ENCODE results near the gene COQ8A.

Gene COQ8A

DNA sequence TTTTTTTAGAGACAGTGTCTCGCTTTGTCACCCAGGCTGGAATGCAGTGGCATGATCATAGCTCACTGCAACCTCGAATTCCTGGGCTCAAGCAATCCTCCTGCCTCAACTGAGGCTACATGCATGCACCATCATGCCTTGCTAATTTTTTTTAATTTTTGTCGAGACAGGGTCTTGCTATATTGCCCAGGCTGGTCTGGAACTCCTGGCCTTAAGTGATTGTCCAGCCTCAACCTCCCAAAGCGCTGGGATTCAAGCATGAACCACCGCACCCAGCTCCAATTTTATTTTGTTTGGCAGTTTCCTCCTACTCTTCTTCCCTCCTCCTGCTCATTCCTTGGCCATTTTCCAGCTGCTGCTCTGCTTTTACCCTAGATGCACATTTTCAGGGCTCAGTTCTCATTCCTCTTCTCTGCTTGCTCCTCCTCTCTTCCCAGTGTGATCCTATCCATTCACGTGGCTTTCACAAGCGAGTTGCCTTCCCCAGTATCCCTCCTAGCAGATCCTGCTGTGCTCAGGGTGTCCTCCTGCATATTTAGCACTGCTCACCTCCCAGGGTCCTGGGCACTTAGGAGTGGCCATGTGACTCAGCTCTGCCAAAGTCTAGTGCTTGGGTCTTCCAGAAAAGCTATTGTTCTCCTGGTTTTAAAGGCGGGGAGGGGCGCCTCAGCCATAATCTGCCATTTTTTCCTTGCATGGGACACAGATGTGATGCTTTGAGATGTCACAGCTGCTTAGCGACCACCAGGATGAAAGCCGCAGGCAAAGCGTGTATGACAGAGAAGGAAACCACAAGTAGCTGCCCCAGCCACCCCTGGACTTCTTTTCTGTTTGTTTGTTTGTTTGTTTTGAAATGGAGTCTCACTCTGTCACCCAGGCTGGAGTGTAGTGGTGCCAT, 36.0 kb upstream of the COQ8A start:
- Histone ChIP-seq H3K27me3 (ENCODE audit: control insufficient read depth, insufficient read depth, low read length) (no peaks in the 10 kb centered on the region), H3K4me1 (ENCODE audit: control insufficient read depth, insufficient read depth, low read length) (peaks cover 5% of the 10 kb centered on the region; the same call in 1 of the 2 replicates), H3K9ac (ENCODE audit: low read length) (no peak overlapping the region), H3K9me3 (ENCODE audit: control insufficient read depth, insufficient read depth, low read depth, low read length) (no peaks in the 10 kb centered on the region), H3K4me3 (ENCODE audit: low read depth, low read length) (no peak overlapping the region), H3K27ac (ENCODE audit: low read depth, low read length) (no peak overlapping the region), H3K36me3 (ENCODE audit: control insufficient read depth, insufficient read depth, low read length) (peaks cover 30% of the 10 kb centered on the region)

DNA sequence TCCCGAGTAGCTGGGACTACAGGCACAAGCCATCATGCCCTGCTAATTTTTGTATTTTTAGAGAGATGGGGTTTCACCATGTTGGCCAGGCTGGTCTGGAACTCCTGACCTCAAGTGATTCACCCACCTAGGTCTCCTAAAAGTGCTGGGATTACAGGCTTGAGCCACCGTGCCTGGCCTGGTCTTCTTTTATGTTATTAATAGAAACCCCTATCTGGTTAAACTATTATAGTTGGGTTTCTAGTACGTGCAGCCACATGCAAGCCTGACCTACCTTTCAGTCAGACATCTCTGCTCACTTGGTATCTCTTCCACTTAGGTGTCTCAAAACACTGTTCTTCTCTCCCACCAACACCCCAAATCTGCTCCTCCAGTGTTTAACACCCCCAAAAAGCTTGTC, 35.3 kb upstream of the COQ8A start:
- Histone ChIP-seq H3K36me3 (ENCODE audit: control insufficient read depth, insufficient read depth, low read length) (peaks cover 23% of the 10 kb centered on the region), H3K27ac (ENCODE audit: low read depth, low read length) (no peak overlapping the region), H3K9ac (ENCODE audit: low read length) (no peak overlapping the region), H3K4me3 (ENCODE audit: low read depth, low read length) (no peak overlapping the region), H3K9me3 (ENCODE audit: control insufficient read depth, insufficient read depth, low read depth, low read length) (no peaks in the 10 kb centered on the region), H3K4me1 (ENCODE audit: control insufficient read depth, insufficient read depth, low read length) (peaks cover 5% of the 10 kb centered on the region; the same call in 1 of the 2 replicates), H3K27me3 (ENCODE audit: control insufficient read depth, insufficient read depth, low read length) (no peaks in the 10 kb centered on the region)

DNA sequence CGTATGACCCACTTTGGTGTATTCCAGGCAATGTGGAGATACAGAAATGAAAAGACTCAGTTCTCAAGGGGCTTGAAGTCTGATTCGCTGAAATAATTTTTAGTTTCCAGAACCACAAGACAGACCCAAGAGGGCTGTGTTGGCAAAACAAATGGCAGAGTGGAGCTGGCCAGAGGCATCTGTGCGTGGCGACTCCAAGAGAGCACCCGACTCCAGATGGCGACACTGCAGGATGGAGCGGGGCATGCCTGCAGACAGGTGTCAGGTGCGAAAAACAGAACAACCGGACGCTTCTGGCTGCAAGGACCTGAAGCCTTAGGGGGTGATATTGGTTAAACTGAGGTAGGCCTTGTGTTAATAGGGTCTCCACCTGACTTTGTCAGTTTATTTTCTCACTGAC, 31.7 kb upstream of the COQ8A start:
- H3K27ac ChIP-seq (ENCODE audit: low read depth, low read length) = no peak overlapping the region
- H3K9me3 ChIP-seq (ENCODE audit: control insufficient read depth, insufficient read depth, low read depth, low read length) = no peaks in the 10 kb centered on the region
- no peaks in the 10 kb centered on the region for H3K27me3 ChIP-seq (ENCODE audit: control insufficient read depth, insufficient read depth, low read length)
- H3K4me1 ChIP-seq (ENCODE audit: control insufficient read depth, insufficient read depth, low read length) = peaks cover 5% of the 10 kb centered on the region; the same call in 1 of the 2 replicates
- no peak overlapping the region for H3K9ac ChIP-seq (ENCODE audit: low read length)
- H3K36me3 ChIP-seq (ENCODE audit: control insufficient read depth, insufficient read depth, low read length) = no peaks in the 10 kb centered on the region; the same call in 1 of the 2 replicates
- H3K4me3 ChIP-seq (ENCODE audit: low read depth, low read length) = no peak overlapping the region

DNA sequence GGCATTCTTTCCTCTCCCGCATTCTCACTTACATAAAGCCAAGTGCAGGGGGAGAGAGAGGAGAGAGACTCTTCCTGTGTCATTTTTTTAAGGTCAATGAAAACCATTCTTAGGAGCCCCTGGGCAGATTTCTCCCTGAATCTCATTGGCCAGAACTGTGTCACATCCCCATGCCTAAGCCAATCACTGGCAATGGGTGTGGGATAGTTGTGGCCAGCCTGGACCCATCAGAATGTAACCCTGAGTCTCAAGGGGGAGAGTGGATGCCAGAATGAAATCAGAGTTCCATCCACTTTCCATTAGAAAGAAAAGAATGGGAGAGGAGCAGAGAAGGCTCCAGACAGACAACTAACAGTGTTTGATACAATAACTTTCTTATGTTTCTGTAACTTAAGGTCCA, 31.2 kb upstream of the COQ8A start:
- Histone ChIP-seq H3K9me3 (ENCODE audit: control insufficient read depth, insufficient read depth, low read depth, low read length) (no peaks in the 10 kb centered on the region), H3K27me3 (ENCODE audit: control insufficient read depth, insufficient read depth, low read length) (no peaks in the 10 kb centered on the region), H3K4me1 (ENCODE audit: control insufficient read depth, insufficient read depth, low read length) (peaks cover 4% of the 10 kb centered on the region; the same call in 1 of the 2 replicates), H3K36me3 (ENCODE audit: control insufficient read depth, insufficient read depth, low read length) (no peaks in the 10 kb centered on the region), H3K9ac (ENCODE audit: low read length) (no peak overlapping the region), H3K4me3 (ENCODE audit: low read depth, low read length) (no peak overlapping the region), H3K27ac (ENCODE audit: low read depth, low read length) (no peak overlapping the region)

DNA sequence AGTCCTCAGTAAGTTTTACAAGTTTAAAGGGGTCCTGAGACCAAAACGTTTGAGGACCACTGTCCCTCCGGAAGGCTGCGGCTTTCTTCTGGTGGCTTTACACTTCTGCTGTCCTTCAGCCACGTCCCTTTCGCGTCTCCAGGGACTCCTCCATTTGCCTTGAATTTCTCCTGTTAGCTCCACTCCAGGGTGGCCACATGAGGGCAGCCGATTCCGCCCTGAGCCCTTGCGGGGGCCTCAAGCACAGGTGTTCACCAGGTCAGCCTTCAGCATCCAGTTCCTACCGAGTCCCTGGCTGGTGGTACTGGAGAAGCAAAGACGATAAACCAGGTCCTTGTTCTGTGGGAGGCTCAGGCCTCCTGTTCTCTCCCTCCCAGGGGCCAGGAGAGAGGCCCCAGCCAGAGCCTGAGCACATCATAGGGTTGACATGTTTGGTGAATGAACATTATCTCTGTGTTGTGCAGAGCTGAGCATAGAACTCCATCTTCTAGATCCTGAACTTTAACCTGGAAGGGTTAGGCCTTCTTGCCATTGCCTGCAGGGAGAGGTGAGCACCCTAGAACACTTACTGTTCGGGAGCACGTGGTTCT, 27.4 kb upstream of the COQ8A start:
- no peak overlapping the region for H3K9ac ChIP-seq (ENCODE audit: low read length)
- no peak overlapping the region for H3K27ac ChIP-seq (ENCODE audit: low read depth, low read length)
- H3K4me1 ChIP-seq (ENCODE audit: control insufficient read depth, insufficient read depth, low read length) = no peaks in the 10 kb centered on the region
- no peaks in the 10 kb centered on the region for H3K27me3 ChIP-seq (ENCODE audit: control insufficient read depth, insufficient read depth, low read length)
- H3K9me3 ChIP-seq (ENCODE audit: control insufficient read depth, insufficient read depth, low read depth, low read length) = no peaks in the 10 kb centered on the region
- H3K36me3 ChIP-seq (ENCODE audit: control insufficient read depth, insufficient read depth, low read length) = no peaks in the 10 kb centered on the region
- no peak overlapping the region for H3K4me3 ChIP-seq (ENCODE audit: low read depth, low read length)

DNA sequence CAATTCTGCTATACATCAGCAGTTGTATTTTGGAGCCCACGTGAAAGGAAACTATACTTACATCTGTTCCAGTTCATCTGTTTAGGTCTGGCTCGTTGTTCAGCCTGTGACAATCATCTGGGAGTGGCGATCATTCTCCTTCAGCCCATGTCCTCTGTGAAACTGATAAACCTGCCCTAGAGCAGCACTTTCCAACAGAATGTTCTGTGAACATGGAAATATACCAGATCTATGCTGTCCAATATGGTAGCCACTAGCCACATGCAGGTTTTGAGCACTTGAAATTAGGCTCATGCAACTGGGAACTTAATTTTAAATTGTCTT, 24.5 kb upstream of the COQ8A start:
- no peaks in the 10 kb centered on the region for H3K36me3 ChIP-seq (ENCODE audit: control insufficient read depth, insufficient read depth, low read length)
- H3K27ac ChIP-seq (ENCODE audit: low read depth, low read length) = no peak overlapping the region
- H3K4me3 ChIP-seq (ENCODE audit: low read depth, low read length) = no peak overlapping the region
- no peaks in the 10 kb centered on the region for H3K9me3 ChIP-seq (ENCODE audit: control insufficient read depth, insufficient read depth, low read depth, low read length)
- H3K27me3 ChIP-seq (ENCODE audit: control insufficient read depth, insufficient read depth, low read length) = no peaks in the 10 kb centered on the region
- H3K4me1 ChIP-seq (ENCODE audit: control insufficient read depth, insufficient read depth, low read length) = no peaks in the 10 kb centered on the region
- no peak overlapping the region for H3K9ac ChIP-seq (ENCODE audit: low read length)

DNA sequence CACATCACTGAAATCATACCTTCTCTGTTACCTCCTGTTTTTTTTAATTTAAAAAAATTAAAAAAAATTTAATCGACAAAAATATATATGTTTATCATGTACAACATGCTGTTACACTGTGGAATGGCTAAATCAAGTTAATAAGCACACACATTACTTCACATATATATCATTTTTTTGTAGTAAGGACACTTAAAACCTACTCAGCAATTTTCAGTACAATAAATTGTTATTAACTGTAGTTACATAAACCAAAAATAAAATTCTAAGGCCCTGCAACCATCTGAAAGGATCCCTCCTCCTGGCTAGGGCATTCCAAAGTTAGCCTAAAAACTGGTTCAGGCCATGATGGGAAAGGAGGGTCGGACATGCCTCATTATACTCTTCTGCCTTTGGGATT, 23.6 kb upstream of the COQ8A start:
- H3K4me1 ChIP-seq (ENCODE audit: control insufficient read depth, insufficient read depth, low read length) = no peaks in the 10 kb centered on the region
- no peak overlapping the region for H3K27ac ChIP-seq (ENCODE audit: low read depth, low read length)
- H3K9me3 ChIP-seq (ENCODE audit: control insufficient read depth, insufficient read depth, low read depth, low read length) = no peaks in the 10 kb centered on the region
- no peaks in the 10 kb centered on the region for H3K27me3 ChIP-seq (ENCODE audit: control insufficient read depth, insufficient read depth, low read length)
- H3K36me3 ChIP-seq (ENCODE audit: control insufficient read depth, insufficient read depth, low read length) = no peaks in the 10 kb centered on the region
- H3K4me3 ChIP-seq (ENCODE audit: low read depth, low read length) = no peak overlapping the region
- H3K9ac ChIP-seq (ENCODE audit: low read length) = no peak overlapping the region

DNA sequence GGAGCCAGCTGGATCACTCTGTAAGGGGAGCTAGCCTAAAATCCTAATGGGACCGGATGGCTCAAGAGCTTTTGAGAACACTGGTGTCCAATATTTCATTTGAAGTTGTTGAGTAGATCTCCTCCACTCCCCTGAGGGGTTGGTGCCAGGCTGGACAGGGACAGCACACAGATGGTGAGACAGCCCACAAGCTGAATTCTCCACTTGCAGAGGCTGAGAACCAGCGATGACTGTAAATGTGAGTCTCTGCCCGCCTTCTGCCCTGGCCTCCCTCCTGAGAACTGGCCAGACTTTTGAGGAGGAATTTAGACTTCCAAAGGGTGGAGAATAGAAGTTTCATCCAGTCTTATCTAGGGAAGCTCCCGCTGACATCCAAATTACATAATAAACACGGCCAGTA, 20.5 kb upstream of the COQ8A start:
- no peaks in the 10 kb centered on the region for H3K4me1 ChIP-seq (ENCODE audit: control insufficient read depth, insufficient read depth, low read length)

DNA sequence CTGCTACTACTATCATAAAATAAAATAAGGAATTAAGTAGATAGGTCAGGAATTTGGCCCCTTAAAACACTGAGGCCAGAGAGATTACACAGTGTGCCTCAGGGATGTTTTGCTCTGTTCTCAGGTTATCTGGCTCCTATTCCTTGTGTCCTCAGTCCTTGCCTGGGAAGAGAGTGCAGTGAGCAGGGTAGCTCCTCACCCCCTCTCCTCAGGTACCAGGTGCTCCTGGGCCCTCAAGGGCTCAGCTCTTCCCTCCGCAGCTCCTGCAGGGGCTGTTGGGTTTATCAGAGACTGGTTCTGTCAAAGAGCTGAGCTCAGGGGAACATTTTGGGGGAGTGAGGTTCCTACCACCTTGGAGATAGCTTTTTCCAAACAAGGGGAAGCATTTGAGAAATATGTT, 20.1 kb upstream of the COQ8A start:
- no peaks in the 10 kb centered on the region for H3K36me3 ChIP-seq (ENCODE audit: control insufficient read depth, insufficient read depth, low read length)
- no peaks in the 10 kb centered on the region for H3K9me3 ChIP-seq (ENCODE audit: control insufficient read depth, insufficient read depth, low read depth, low read length)
- no peaks in the 10 kb centered on the region for H3K4me1 ChIP-seq (ENCODE audit: control insufficient read depth, insufficient read depth, low read length)
- no peak overlapping the region for H3K9ac ChIP-seq (ENCODE audit: low read length)
- no peaks in the 10 kb centered on the region for H3K27me3 ChIP-seq (ENCODE audit: control insufficient read depth, insufficient read depth, low read length)
- H3K4me3 ChIP-seq (ENCODE audit: low read depth, low read length) = no peak overlapping the region
- H3K27ac ChIP-seq (ENCODE audit: low read depth, low read length) = no peak overlapping the region

More for the DNA sequence above, 20.5 kb upstream of the COQ8A start:
- Histone ChIP-seq H3K4me3 (ENCODE audit: low read depth, low read length) (no peak overlapping the region), H3K9ac (ENCODE audit: low read length) (no peak overlapping the region), H3K27ac (ENCODE audit: low read depth, low read length) (no peak overlapping the region), H3K36me3 (ENCODE audit: control insufficient read depth, insufficient read depth, low read length) (no peaks in the 10 kb centered on the region), H3K9me3 (ENCODE audit: control insufficient read depth, insufficient read depth, low read depth, low read length) (no peaks in the 10 kb centered on the region), H3K27me3 (ENCODE audit: control insufficient read depth, insufficient read depth, low read length) (no peaks in the 10 kb centered on the region)

DNA sequence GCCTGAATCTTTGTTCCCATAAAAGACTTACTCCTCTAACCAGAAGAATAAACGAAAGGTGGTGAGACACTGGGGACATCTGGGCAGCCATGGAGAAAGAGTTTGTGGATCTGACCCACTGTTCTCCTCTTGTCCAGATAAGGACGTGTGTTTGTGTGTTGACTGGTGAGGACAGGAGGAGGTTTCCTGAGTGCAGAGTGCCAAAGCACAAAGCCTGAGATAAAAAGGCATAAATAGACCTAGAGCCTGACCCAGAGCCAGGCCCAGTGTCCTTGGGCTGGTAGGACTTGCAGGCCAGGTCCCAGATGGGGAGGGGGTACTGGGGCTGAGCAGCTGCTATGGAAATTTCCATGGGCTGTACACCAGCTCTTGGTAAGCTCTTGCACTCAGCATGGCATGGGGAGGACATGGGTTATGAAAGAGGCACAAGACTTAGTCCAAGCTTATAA, 19.6 kb upstream of the COQ8A start:
- Histone ChIP-seq H3K4me1 (ENCODE audit: control insufficient read depth, insufficient read depth, low read length) (no peaks in the 10 kb centered on the region), H3K4me3 (ENCODE audit: low read depth, low read length) (no peak overlapping the region), H3K9me3 (ENCODE audit: control insufficient read depth, insufficient read depth, low read depth, low read length) (no peaks in the 10 kb centered on the region), H3K36me3 (ENCODE audit: control insufficient read depth, insufficient read depth, low read length) (no peaks in the 10 kb centered on the region), H3K27ac (ENCODE audit: low read depth, low read length) (no peak overlapping the region), H3K27me3 (ENCODE audit: control insufficient read depth, insufficient read depth, low read length) (no peaks in the 10 kb centered on the region), H3K9ac (ENCODE audit: low read length) (no peak overlapping the region)

DNA sequence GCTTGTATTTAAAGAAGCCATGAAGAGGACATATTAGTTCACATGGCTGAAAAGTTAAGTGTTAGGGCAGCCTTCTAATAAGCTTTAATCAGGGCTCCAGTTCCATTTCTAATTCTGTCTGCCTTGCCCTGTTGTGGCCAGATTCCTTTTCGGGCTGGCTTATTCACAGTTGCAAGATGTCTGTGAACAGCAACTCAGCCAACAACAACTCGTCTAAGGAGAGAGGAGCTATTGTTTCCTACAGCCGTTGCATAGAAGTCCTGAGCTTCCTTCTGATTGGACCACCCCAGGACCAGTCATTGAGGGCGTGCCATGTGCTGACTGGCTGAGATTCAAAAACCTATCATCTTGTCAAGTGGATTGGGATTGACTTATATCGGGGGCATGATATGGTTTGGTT, 18.6 kb upstream of the COQ8A start:
- H3K27ac ChIP-seq (ENCODE audit: low read depth, low read length) = no peak overlapping the region
- H3K4me1 ChIP-seq (ENCODE audit: control insufficient read depth, insufficient read depth, low read length) = no peaks in the 10 kb centered on the region
- no peaks in the 10 kb centered on the region for H3K9me3 ChIP-seq (ENCODE audit: control insufficient read depth, insufficient read depth, low read depth, low read length)
- H3K36me3 ChIP-seq (ENCODE audit: control insufficient read depth, insufficient read depth, low read length) = no peaks in the 10 kb centered on the region
- no peaks in the 10 kb centered on the region for H3K27me3 ChIP-seq (ENCODE audit: control insufficient read depth, insufficient read depth, low read length)
- H3K4me3 ChIP-seq (ENCODE audit: low read depth, low read length) = no peak overlapping the region
- H3K9ac ChIP-seq (ENCODE audit: low read length) = no peak overlapping the region

All from HUES6 (cell line).